ENCODE results near the gene SAE1. TPM values are rescaled to one million over a fixed set of nuclear protein-coding genes. Genes with fewer than 3 reads are reported as not detected.

Gene SAE1
- total and polyA plus RNA-seq, 2 experiments from 2014 or later, result 115 to 236 TPM

GRCh38 chr19:47125669-47125938 lies 5.0 kb upstream of the SAE1 start (continued):
- TF ChIP-seq NANOG (IDR thresholded peaks at IDR 0.05; ENCODE audit: borderline replicate concordance), result no peak
- no peak for TF ChIP-seq CTCF (conservative IDR thresholded peaks at IDR 0.05; ENCODE audit: low read depth in 2 of 2)
- no peak for TF ChIP-seq ZNF331 (CRISPR knock-in tag; IDR thresholded peaks at IDR 0.05; ENCODE audit: low read depth)
- TF ChIP-seq JUNB (IDR thresholded peaks at IDR 0.05; ENCODE audit: unreplicated experiment), result no peak
- TF ChIP-seq CREB1 (CRISPR knock-in tag; IDR thresholded peaks at IDR 0.05; ENCODE audit: low read depth), result no peak
- no peak for TF ChIP-seq EZH2 (IDR thresholded peaks at IDR 0.05; ENCODE audit: low read depth, unreplicated experiment)

- ATAC-seq (no peak), DNase-seq (ENCODE audit: low spot score) (no peak)
- Histone ChIP-seq H4K20me1 (replicated peaks; ENCODE audit: insufficient read depth) (peaks cover 29% of the 10 kb centered on the region), H3K4me2 (no peak overlapping the region), H3K4me3 (no peak overlapping the region), H3K9me2 (ENCODE audit: insufficient read depth) (no peaks in the 10 kb centered on the region), H3K79me2 (replicated peaks; ENCODE audit: insufficient read depth) (peaks cover 38% of the 10 kb centered on the region), H3K4me1 (ENCODE audit: insufficient read depth) (peaks cover 26% of the 10 kb centered on the region), H3K27ac (ENCODE audit: low read depth) (no peak overlapping the region), H3K36me3 (ENCODE audit: insufficient read depth) (peaks cover 16% of the 10 kb centered on the region; the same call in 1 of the 2 replicates), H3F3A (replicated peaks; ENCODE audit: low read depth) (peaks cover 19% of the 10 kb centered on the region; the same call in 1 of the 2 replicates), H2AFZ (peak overlapping the region; percentile 64; the same call in 1 of the 2 replicates), H3K27me3 (ENCODE audit: insufficient read depth) (no peaks in the 10 kb centered on the region)
- Mint-ChIP-seq H3K4me3 (no peak overlapping the region; the same call in 2 of the 3 replicates), H3K9me3 (peaks cover 10% of the 10 kb centered on the region), H3K36me3 (ENCODE audit: low read depth) (peaks cover 34% of the 10 kb centered on the region), H3K27me3 (ENCODE audit: insufficient read depth, low read depth, poor library complexity) (peaks cover 27% of the 10 kb centered on the region), H3K27ac (no peak overlapping the region), H3K4me1 (peaks cover 25% of the 10 kb centered on the region)
- TF ChIP-seq ETS1 (IDR thresholded peaks at IDR 0.05) (no peak), POLR2AphosphoS5 (IDR thresholded peaks at IDR 0.05; ENCODE audit: low read depth) (no peak), EZH2phosphoT487 (IDR thresholded peaks at IDR 0.05; ENCODE audit: unreplicated experiment) (no peak), EZH2 (IDR thresholded peaks at IDR 0.05; ENCODE audit: low read depth, unreplicated experiment) (no peak), STAT1 (IDR thresholded peaks at IDR 0.05; ENCODE audit: unreplicated experiment) (no peak), JUNB (IDR thresholded peaks at IDR 0.05; ENCODE audit: unreplicated experiment) (no peak), ZNF331 (CRISPR knock-in tag; IDR thresholded peaks at IDR 0.05; ENCODE audit: low read depth) (no peak), CTCF (conservative IDR thresholded peaks at IDR 0.05; ENCODE audit: low read depth in 2 of 2) (no peak), NANOG (IDR thresholded peaks at IDR 0.05; ENCODE audit: borderline replicate concordance) (no peak), ZNF462 (CRISPR knock-in tag; IDR thresholded peaks at IDR 0.05) (no peak), ZNF114 (CRISPR knock-in tag; IDR thresholded peaks at IDR 0.05) (no peak)
These were observed 1.1 kb upstream of the SAE1 start for GRCh38 chr19:47129579-47129978.

Measured in GM23338 (cell line).